Retinal pigment epithelial cell (primary cell): ENCODE measurements around the gene FAM184B.

Source experiments
- DNase-seq: peaks from one replicate; pipeline ENCODE4 v3.0.0-alpha.2; 2010; ENCODE audit warnings: low read depth
- H3K4me3 ChIP-seq: 2 replicates; pipeline ENCODE4 v1.5.1; 2011; ENCODE audit warnings: mild to moderate bottlenecking, low read length, control low read depth, moderate library complexity
- CTCF ChIP-seq: conservative IDR thresholded peaks from 2 replicates; pipeline ENCODE4 v1.5.1; 2011; ENCODE audit warnings: low read depth, low read length, control low read depth, inconsistent platforms

FAM184B gene

GRCh38 chr4:17605236-17605635 lies 176.2 kb downstream of the FAM184B start:
- no peak for TF ChIP-seq CTCF
- no peak overlapping the region for H3K4me3 ChIP-seq
- DNase-seq = no peak

DNA sequence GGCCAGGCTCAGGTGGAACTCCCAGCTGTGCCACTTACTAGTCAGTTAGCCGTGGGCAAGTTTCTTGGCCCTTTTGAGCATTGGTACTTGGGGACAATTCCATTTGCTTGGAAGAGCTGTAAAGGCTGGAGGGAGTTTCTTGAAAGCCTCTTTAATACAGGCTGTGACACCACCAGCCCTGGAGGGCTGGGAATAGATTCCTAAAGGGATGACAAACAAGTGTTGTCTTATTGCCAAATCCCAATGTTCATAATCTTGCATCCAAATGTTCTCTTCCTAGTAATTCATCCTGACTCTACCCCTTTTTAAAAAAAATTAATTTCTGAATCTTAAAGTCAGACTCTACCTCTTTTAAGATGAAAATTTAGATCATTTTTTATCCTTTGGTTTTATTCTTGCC lies 181.6 kb downstream of the FAM184B start:
- DNase-seq = no peak
- no peak overlapping the region for H3K4me3 ChIP-seq
- TF ChIP-seq CTCF = no peak

GRCh38 chr4:17597517-17597916 lies 183.9 kb downstream of the FAM184B start:
- no peak overlapping the region for H3K4me3 ChIP-seq
- peak; percentile 52 for TF ChIP-seq CTCF
- no peak for DNase-seq

- DNase-seq = no peak
- no peak overlapping the region for H3K4me3 ChIP-seq
- TF ChIP-seq CTCF = no peak
Observed at GRCh38 chr4:17595471-17596005, 185.9 kb downstream of the FAM184B start.

DNA sequence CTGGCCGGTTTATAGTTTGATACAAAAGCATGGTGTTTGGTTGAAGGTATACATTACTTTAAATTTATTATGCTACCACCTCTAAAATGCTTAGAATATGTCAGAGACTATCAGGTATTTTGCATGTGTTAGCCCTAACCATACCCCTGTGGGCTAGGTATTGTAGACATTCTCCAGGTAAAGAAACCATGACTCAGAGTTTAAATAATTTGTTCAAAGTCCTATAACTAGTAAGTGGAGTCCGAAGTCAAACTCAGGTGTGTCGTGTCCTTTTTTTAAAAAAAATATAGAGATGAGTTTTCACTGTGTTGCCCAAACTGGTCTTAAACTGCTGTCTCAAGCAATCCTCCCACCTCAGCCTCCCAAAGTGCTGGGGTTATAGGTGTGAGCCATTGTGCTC lies 192.1 kb downstream of the FAM184B start:
- no peak for DNase-seq
- no peak for TF ChIP-seq CTCF
- H3K4me3 ChIP-seq = no peak overlapping the region

GRCh38 chr4:17587094-17587822 lies 194.2 kb downstream of the FAM184B start:
- DNase-seq = no peak
- no peak for TF ChIP-seq CTCF
- H3K4me3 ChIP-seq = no peak overlapping the region
